ENCODE measurements around the gene GOT2. TPM values are rescaled to one million over a fixed set of nuclear protein-coding genes. Genes with fewer than 3 reads are reported as not detected.
"Not testable (repeated sequence)": the region's sequence is repeated elsewhere in the genome, so short reads cannot be mapped to it uniquely, and the experiment has no call there.

The GOT2 gene
- total RNA-seq, 1 donor from 2014 or later = 27.8 TPM

DNA sequence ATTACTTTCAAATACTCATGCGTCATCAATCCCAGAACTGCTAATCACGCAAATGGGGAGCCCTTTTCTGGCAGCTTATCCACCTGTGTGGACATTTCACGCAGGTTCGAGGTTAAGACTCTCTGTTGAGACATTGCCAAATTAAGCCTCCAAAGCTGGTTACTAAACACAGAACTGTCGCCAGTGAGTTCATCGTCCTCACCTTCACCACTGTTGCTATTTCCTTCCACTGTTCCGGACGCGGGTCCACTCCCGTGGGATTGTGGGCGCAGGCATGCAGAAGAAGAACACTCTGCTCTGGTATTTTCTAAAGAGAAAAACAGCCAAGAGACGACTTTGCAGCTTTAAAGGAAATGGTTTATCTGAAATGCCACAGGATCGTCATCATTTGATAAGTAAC, 16.1 kb downstream of the GOT2 start:
- no peak for DNase-seq

DNA sequence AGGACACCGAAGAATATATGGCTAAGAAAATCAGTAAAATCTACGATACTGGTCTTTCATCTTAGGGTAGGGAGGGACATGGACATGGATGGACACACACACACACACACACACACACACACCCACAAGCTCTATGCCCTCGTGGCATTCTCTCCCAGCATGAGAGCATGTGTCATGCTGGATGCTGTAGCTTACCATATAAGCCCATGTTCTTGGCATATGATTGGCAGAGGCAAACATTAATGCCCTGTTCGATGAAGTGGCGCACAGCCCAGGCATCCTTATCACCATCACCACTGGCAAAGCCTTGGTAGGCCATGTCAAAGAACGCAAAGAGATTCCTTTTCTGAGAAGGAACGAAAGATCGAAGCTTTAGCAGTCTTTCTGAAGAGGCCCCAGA, 17.6 kb downstream of the GOT2 start:
- no peak for DNase-seq

DNA sequence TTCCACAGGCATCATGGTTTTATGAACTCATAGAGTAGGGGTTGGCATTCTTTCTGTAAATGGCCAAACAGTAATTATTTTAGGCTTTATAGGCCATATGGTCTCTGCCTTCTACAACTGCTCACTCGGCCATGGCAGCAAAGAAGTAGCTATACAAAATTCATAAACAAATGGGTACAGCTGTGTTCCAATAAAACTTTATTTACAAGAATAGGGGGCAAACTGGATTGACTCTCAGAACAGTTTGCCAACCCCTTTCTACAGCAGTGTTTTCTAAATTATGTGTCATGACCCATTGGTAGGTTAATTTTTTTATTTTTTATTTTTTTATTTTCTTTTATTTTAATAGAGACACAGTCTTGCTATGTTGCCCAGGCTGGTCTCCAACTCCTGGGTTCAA, 20.4 kb downstream of the GOT2 start:
- no peak for DNase-seq

GRCh38 chr16:58709333-58709732, 24.8 kb downstream of the GOT2 start:
- no peak for DNase-seq

- no peak for DNase-seq
Measured at GRCh38 chr16:58699151-58699550, 35.0 kb downstream of the GOT2 start.

GRCh38 chr16:58695368-58695767, 38.7 kb downstream of the GOT2 start:
- no peak for DNase-seq

- DNase-seq = no peak
Measured at GRCh38 chr16:58692450-58692849, 41.7 kb downstream of the GOT2 start.

- not testable (repeated sequence) for DNase-seq
Measured at GRCh38 chr16:58686985-58687706, 47.0 kb downstream of the GOT2 start.

- DNase-seq = no peak
Measured at GRCh38 chr16:58685084-58685449, 49.0 kb downstream of the GOT2 start.

- peak; percentile 88 for DNase-seq
Measured at GRCh38 chr16:58684354-58685083, 49.6 kb downstream of the GOT2 start, which contains the start of gene SLC38A7. Gene SLC38A7 (minus strand): TSS chr16:58684770. CDS start chr16:58680126, 4,644 bp downstream.

DNA sequence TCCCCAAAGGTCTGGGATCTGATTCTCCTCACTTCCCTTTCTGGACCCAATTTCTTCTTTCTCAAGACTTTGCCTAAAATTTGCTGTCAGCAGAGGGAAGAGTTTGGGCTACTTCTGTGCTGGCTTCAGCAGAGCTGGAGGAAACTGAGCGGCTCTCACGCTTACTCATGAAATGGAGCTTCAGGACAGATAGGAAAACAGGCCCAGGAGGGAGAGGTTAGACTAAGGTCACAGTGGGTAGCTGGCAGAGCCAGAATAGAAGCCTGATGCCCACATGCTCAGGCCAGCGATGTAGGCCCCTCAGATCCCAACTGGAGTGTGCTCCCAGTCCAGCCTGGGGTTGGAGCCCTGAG, 50.1 kb downstream of the GOT2 start:
- no peak for DNase-seq

DNA sequence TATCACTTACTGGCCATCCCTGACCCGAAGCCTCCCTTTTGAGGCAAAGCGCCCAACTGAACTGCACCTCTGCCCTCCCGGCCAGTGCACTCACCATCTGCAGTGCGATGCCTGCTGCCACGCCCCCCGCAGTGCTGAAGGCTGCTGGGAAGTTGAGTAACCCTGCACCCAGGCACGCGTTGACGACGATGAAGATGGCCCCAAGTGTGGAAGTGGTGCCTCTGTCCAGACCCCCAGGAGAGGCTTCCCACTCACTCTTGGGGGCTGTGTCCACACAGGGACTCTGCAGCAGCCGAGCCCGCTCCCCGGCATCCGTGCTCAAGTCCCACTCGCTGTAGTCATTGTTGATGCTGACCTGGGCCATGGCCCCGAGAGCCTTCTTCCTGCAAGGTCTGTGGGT, 54.4 kb downstream of the GOT2 start:
- no peak for DNase-seq

DNA sequence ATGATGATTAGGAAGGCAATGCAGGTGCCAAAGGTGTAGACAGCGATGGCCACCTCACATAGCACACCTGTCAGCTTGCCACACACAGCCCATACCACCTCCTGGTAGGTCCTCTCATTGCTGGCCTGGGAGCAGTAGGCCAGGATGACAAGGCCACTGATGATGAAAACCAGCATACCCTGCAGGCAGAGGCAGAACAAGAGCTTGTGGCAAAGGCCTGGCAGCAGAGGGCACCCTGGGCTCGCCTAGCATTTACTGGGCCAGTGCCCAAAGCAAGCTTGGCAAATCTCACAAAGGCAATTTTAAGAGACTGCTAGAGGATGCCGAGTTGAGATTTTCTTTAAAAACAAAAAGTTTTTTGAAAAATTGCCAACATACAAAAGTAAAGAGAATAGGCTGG, 55.4 kb downstream of the GOT2 start:
- DNase-seq = peak; percentile 14

DNA sequence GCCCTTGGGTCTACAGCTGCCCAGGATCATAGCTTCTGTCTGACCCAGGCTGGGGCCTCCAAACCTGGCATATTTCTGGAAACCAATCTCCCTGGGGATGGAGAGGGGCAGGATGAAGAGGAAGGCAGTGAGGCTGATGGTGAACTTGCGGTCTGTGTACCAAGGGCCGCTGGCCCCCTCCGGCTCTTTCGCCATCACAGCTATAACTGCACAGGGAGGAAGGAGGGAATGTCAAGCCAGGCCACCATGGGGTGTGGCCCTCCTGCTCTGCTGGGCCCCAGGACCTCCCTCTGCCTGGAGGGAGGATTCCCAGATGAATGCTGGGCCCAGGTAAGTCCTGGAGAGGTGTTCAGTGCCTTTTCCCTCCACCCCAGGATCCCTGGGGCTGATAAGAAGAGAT, 55.8 kb downstream of the GOT2 start:
- DNase-seq = no peak

DNA sequence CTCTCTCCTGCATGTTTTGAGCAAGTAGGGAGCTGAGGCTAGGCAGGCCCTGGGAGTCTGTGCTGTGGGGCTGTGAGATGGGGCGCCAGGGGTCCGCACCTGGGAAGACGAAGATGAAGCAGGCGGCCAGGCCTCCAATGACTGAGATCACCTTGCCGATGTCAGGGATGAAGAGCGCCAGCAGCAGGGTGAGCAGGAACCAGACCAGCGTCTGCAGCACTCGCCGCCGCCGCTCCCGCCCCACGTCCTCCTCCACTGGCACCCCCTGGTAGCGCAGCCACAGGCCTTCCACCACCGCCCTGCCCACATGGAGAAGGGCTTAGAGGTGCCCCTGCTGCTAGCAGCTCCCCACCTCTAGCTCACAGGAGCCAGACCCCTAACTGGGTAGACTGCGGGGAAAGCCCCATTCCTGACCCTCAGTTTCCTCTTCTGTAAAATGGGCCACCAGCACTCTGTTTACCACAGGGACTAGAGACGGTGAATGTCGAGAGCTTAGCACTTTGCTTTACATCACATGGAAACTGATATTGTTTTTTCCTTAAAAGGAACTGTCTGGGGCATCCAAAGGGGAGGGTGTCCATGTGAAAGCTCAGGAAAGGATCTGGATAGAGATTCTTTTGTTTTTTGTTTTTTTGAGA, 63.1 kb downstream of the GOT2 start:
- DNase-seq = no peak

DNA sequence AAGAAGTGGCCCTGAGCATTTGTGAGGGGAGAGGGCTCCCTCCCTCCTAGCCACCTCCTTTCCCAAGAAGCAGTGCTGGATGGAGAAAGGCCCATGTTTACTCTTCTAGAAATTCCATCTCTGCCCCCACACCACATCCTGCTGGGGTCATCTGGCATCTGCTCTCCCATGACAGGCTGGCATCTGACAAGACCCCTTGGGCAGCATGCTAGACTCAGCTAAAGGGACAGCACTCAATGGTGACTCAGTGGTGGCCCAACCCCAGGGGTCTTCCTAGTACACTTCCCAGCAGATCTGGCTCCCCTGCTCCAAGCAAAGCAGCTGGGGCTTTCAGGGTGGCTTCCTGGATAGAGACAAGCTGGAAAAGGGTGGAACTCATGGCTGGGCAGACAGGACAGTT, 63.9 kb downstream of the GOT2 start:
- no peak for DNase-seq

GRCh38 chr16:58665200-58665599, 68.9 kb downstream of the GOT2 start:
- DNase-seq = no peak

- no peak for DNase-seq
Measured at GRCh38 chr16:58661199-58661830, 72.8 kb downstream of the GOT2 start.

DNA sequence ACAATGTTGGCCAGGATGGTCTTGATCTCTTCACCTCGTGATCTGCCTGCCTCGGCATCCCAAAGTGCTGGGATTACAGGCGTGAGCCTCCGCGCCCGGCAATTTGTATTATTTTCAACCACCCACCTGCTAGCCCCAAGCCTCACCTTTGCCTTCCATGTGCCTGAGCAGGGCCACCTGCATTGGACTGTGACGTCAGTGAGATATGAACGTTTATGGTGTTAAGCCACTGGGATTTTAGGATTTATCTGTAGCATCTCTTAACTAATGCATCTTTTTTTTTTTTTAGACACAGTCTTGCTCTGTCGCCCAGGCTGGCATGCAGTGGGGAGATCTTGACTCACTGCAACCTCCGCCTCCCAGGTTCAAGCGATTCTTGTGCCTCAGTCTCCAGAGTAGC, 74.2 kb downstream of the GOT2 start:
- not testable (repeated sequence) for DNase-seq

- no peak for DNase-seq
Measured at GRCh38 chr16:58658796-58659211, 75.3 kb downstream of the GOT2 start.
